HL-60/S4 treated with retinoic acid at 250 ng/mL for 4 days and 3 days (cell line): Measurements from ENCODE around the gene CSF2.
"Not testable (repeated sequence)": the region's sequence is repeated elsewhere in the genome, so short reads cannot be mapped to it uniquely, and the experiment has no call there.

Experiments used
- in situ Hi-C: fragments of 300-500 bp; cut with MboI; formaldehyde crosslinking; loops from 2 replicates; pipeline ENCODE4 v1.7.0; 2022; ENCODE audit warnings: low sequenced_read_pairs

CSF2 gene

GRCh38 chr5:132102101-132102701 lies 28.6 kb downstream of the CSF2 start:
- in situ Hi-C loops = no loop called here

- in situ Hi-C loops = no loop called here
Measured at GRCh38 chr5:132102944-132103331, 29.3 kb downstream of the CSF2 start.

- in situ Hi-C loops = no loop called here
Measured at GRCh38 chr5:132103332-132103951, 29.9 kb downstream of the CSF2 start.

GRCh38 chr5:132103969-132104391 lies 30.4 kb downstream of the CSF2 start:
- in situ Hi-C loops = no loop called here

- in situ Hi-C loops = no loop called here
Measured at GRCh38 chr5:132104556-132104955, 31.0 kb downstream of the CSF2 start.

GRCh38 chr5:132105688-132106087 lies 32.1 kb downstream of the CSF2 start:
- in situ Hi-C loops = no loop called here

- in situ Hi-C loops = not testable (repeated sequence)
Measured at GRCh38 chr5:132108495-132108894, 34.9 kb downstream of the CSF2 start.

GRCh38 chr5:132108957-132109356 lies 35.4 kb downstream of the CSF2 start:
- in situ Hi-C loops = not testable (repeated sequence)

- in situ Hi-C loops = no loop called here
Measured at GRCh38 chr5:132109494-132110053, 36.0 kb downstream of the CSF2 start.

GRCh38 chr5:132110195-132110594 lies 36.6 kb downstream of the CSF2 start:
- in situ Hi-C loops = no loop called here

GRCh38 chr5:132110930-132111329 lies 37.3 kb downstream of the CSF2 start:
- in situ Hi-C loops = no loop called here

GRCh38 chr5:132112111-132112510 lies 38.5 kb downstream of the CSF2 start:
- in situ Hi-C loops = no loop called here

GRCh38 chr5:132114150-132115121 lies 40.8 kb downstream of the CSF2 start:
- in situ Hi-C loops = no loop called here

- in situ Hi-C loops = no loop called here
Measured at GRCh38 chr5:132115375-132115774, 41.8 kb downstream of the CSF2 start.

- in situ Hi-C loops = no loop called here
Measured at GRCh38 chr5:132116072-132116471, 42.5 kb downstream of the CSF2 start.

GRCh38 chr5:132116909-132117489 lies 43.4 kb downstream of the CSF2 start:
- in situ Hi-C loops = not testable (repeated sequence)

GRCh38 chr5:132120717-132121116 lies 47.1 kb downstream of the CSF2 start:
- in situ Hi-C loops = not testable (repeated sequence)

GRCh38 chr5:132122971-132123370 lies 49.4 kb downstream of the CSF2 start:
- in situ Hi-C loops = not testable (repeated sequence)

GRCh38 chr5:132123578-132123977 lies 50.0 kb downstream of the CSF2 start:
- in situ Hi-C loops = not testable (repeated sequence)
